Parathyroid adenoma (tissue), 2 donors: Measurements from ENCODE around the gene TRIM5.

Experiments used
- H2AFZ ChIP-seq: fragments of 300-600 bp; sonication (generic); one replicate; pipeline ENCODE4 v1.7.0; 2017; ENCODE audit warnings: antibody characterized with exemption, mild to moderate bottlenecking
- H3K27ac ChIP-seq: fragments of 300-600 bp; sonication (generic); one replicate; pipeline ENCODE4 v1.7.0; 2017
- H3K27me3 ChIP-seq: fragments of 300-600 bp; sonication (generic); one replicate; pipeline ENCODE4 v1.7.0; 2017; ENCODE audit warnings: low read length; ENCODE audit not compliant: control insufficient read depth, insufficient read depth
- H3K36me3 ChIP-seq: fragments of 300-600 bp; sonication (generic); one replicate; pipeline ENCODE4 v1.7.0; 2017; ENCODE audit warnings: low read length; ENCODE audit not compliant: control insufficient read depth, insufficient read depth
- H3K4me1 ChIP-seq: fragments of 300-600 bp; sonication (generic); one replicate; pipeline ENCODE4 v1.7.0; 2017; ENCODE audit warnings: control low read depth
- H3K4me2 ChIP-seq: fragments of 300-600 bp; sonication (generic); one replicate; pipeline ENCODE4 v1.7.0; 2017; ENCODE audit warnings: low read length
- H3K4me3 ChIP-seq: fragments of 300-600 bp; sonication (generic); one replicate; pipeline ENCODE4 v1.7.0; 2017; ENCODE audit warnings: low read depth, low read length
- H3K79me2 ChIP-seq: fragments of 300-600 bp; sonication (generic); one replicate; pipeline ENCODE4 v1.7.0; 2017; ENCODE audit warnings: control low read depth
- H3K9ac ChIP-seq: fragments of 300-600 bp; sonication (generic); one replicate; pipeline ENCODE4 v1.7.0; 2017; ENCODE audit warnings: mild to moderate bottlenecking
- H3K9me3 ChIP-seq: fragments of 300-600 bp; sonication (generic); one replicate; pipeline ENCODE4 v1.7.0; 2017; ENCODE audit warnings: low read length; ENCODE audit not compliant: control insufficient read depth
- CTCF ChIP-seq: fragments of 300-600 bp; sonication (generic); IDR thresholded peaks from one replicate; pipeline ENCODE4 v1.7.0; 2017; ENCODE audit warnings: antibody characterized with exemption, mild to moderate bottlenecking
- donor health status: primary hyperparathyroidism.

Gene TRIM5

GRCh38 chr11:5655474-5655873, 29.4 kb downstream of the TRIM5 start:
- no peak overlapping the region for H3K9ac ChIP-seq
- no peak overlapping the region for H2AFZ ChIP-seq
- no peaks in the 10 kb centered on the region for H3K9me3 ChIP-seq
- H3K27me3 ChIP-seq: no peaks in the 10 kb centered on the region
- no peak for TF ChIP-seq CTCF
- no peaks in the 10 kb centered on the region for H3K79me2 ChIP-seq
- no peak overlapping the region for H3K4me2 ChIP-seq
- no peak overlapping the region for H3K4me3 ChIP-seq
- no peak overlapping the region for H3K27ac ChIP-seq
- H3K36me3 ChIP-seq: no peaks in the 10 kb centered on the region
- H3K4me1 ChIP-seq: no peaks in the 10 kb centered on the region

- H2AFZ ChIP-seq: no peak overlapping the region
- no peaks in the 10 kb centered on the region for H3K36me3 ChIP-seq
- H3K9me3 ChIP-seq: no peaks in the 10 kb centered on the region
- H3K27me3 ChIP-seq: no peaks in the 10 kb centered on the region
- H3K4me1 ChIP-seq: no peaks in the 10 kb centered on the region
- H3K79me2 ChIP-seq: no peaks in the 10 kb centered on the region
- no peak overlapping the region for H3K4me3 ChIP-seq
- H3K27ac ChIP-seq: no peak overlapping the region
- no peak for TF ChIP-seq CTCF
- H3K4me2 ChIP-seq: no peak overlapping the region
- H3K9ac ChIP-seq: no peak overlapping the region
Observed at GRCh38 chr11:5646139-5646538, 38.7 kb downstream of the TRIM5 start.

- Histone ChIP-seq H3K36me3 (no peaks in the 10 kb centered on the region), H3K4me3 (no peak overlapping the region), H3K79me2 (no peaks in the 10 kb centered on the region), H3K9ac (no peak overlapping the region), H2AFZ (no peak overlapping the region), H3K27ac (no peak overlapping the region), H3K27me3 (no peaks in the 10 kb centered on the region), H3K4me2 (no peak overlapping the region), H3K9me3 (no peaks in the 10 kb centered on the region), H3K4me1 (no peaks in the 10 kb centered on the region)
- no peak for TF ChIP-seq CTCF
Observed at GRCh38 chr11:5643585-5643984, 41.3 kb downstream of the TRIM5 start.

- H3K9me3 ChIP-seq: no peaks in the 10 kb centered on the region
- no peaks in the 10 kb centered on the region for H3K79me2 ChIP-seq
- H3K4me2 ChIP-seq: no peak overlapping the region
- no peak for TF ChIP-seq CTCF
- no peaks in the 10 kb centered on the region for H3K4me1 ChIP-seq
- no peaks in the 10 kb centered on the region for H3K27me3 ChIP-seq
- H2AFZ ChIP-seq: no peak overlapping the region
- H3K4me3 ChIP-seq: no peak overlapping the region
- no peaks in the 10 kb centered on the region for H3K36me3 ChIP-seq
- no peak overlapping the region for H3K9ac ChIP-seq
- H3K27ac ChIP-seq: no peak overlapping the region
Observed at GRCh38 chr11:5639953-5640352, 44.9 kb downstream of the TRIM5 start.

GRCh38 chr11:5631969-5632635, 52.8 kb downstream of the TRIM5 start:
- no peak overlapping the region for H3K27ac ChIP-seq
- no peak overlapping the region for H3K4me3 ChIP-seq

More at GRCh38 chr11:5631969-5632635, 52.8 kb downstream of the TRIM5 start:
- Histone ChIP-seq H3K4me1 (no peaks in the 10 kb centered on the region), H2AFZ (no peak overlapping the region), H3K79me2 (no peaks in the 10 kb centered on the region), H3K4me2 (no peak overlapping the region), H3K27me3 (no peaks in the 10 kb centered on the region), H3K9me3 (no peaks in the 10 kb centered on the region), H3K36me3 (no peaks in the 10 kb centered on the region), H3K9ac (no peak overlapping the region)
- TF ChIP-seq CTCF: no peak
